ENCODE results near the gene OR5AU1. TPM values are rescaled to one million over a fixed set of nuclear protein-coding genes. Genes with fewer than 3 reads are reported as not detected.

Gene OR5AU1
- total RNA-seq, 1 donor from 2014 or later: not detected

DNA sequence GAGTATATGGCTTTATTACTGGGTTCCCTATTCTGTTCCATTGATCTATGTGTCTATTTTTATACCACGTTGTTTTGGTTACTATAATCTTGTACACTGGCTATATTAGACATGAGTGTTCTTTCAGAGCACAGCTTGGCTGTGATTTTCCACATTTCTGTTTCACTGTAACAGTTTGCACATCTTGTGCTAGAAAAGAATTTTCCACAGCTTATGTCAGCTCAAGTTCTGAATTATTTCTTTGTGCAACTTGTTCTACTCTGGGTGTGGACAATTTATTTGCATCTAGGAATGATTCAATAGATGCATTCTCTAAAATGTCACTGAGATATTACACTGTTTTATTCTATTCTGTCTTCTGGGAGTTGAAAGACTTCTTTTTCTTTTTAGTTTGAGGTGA is 28.4 kb upstream of the OR5AU1 start:
- no peaks in the 10 kb centered on the region for H3K27me3 ChIP-seq
- TF ChIP-seq, protein P1, sequence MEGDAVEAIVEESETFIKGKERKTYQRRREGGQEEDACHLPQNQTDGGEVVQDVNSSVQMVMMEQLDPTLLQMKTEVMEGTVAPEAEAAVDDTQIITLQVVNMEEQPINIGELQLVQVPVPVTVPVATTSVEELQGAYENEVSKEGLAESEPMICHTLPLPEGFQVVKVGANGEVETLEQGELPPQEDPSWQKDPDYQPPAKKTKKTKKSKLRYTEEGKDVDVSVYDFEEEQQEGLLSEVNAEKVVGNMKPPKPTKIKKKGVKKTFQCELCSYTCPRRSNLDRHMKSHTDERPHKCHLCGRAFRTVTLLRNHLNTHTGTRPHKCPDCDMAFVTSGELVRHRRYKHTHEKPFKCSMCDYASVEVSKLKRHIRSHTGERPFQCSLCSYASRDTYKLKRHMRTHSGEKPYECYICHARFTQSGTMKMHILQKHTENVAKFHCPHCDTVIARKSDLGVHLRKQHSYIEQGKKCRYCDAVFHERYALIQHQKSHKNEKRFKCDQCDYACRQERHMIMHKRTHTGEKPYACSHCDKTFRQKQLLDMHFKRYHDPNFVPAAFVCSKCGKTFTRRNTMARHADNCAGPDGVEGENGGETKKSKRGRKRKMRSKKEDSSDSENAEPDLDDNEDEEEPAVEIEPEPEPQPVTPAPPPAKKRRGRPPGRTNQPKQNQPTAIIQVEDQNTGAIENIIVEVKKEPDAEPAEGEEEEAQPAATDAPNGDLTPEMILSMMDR (IDR thresholded peaks at IDR 0.05): no peak
- TF ChIP-seq EZH2 (IDR thresholded peaks at IDR 0.05): no peak
- TF ChIP-seq EZH2phosphoT487 (IDR thresholded peaks at IDR 0.05): no peak
- no peak overlapping the region for H3K4me3 ChIP-seq
- H3K9me3 ChIP-seq (ENCODE audit: low read depth): no peaks in the 10 kb centered on the region
- H3K9ac ChIP-seq: no peak overlapping the region
- no peaks in the 10 kb centered on the region for H3F3A ChIP-seq (ENCODE audit: low read depth)
- no peaks in the 10 kb centered on the region for H3K79me2 ChIP-seq (ENCODE audit: low read depth)
- no peaks in the 10 kb centered on the region for H3K4me1 ChIP-seq
- H3K27ac Mint-ChIP-seq: no peak overlapping the region
- no peaks in the 10 kb centered on the region for H3K36me3 Mint-ChIP-seq
- H3K27ac ChIP-seq: no peak overlapping the region
- H3K9me3 Mint-ChIP-seq: peaks cover 6% of the 10 kb centered on the region
- H3K27me3 Mint-ChIP-seq (ENCODE audit: insufficient read depth, low read depth): no peaks in the 10 kb centered on the region
- no peak overlapping the region for H2AFZ ChIP-seq (replicated peaks)
- H3K36me3 ChIP-seq: no peaks in the 10 kb centered on the region
- H3K4me1 Mint-ChIP-seq: no peaks in the 10 kb centered on the region
- no peak for DNase-seq (ENCODE audit: low spot score)
- H4K20me1 ChIP-seq (ENCODE audit: low read depth): no peaks in the 10 kb centered on the region
- H3K4me3 Mint-ChIP-seq: no peak overlapping the region
- H3K4me2 ChIP-seq: no peak overlapping the region

- H3F3A ChIP-seq (ENCODE audit: low read depth): no peaks in the 10 kb centered on the region
- no peaks in the 10 kb centered on the region for H3K36me3 ChIP-seq
- TF ChIP-seq, protein P1 (IDR thresholded peaks at IDR 0.05): no peak
- TF ChIP-seq EZH2phosphoT487 (IDR thresholded peaks at IDR 0.05) (no peak), EZH2 (IDR thresholded peaks at IDR 0.05) (no peak)
- H4K20me1 ChIP-seq (ENCODE audit: low read depth): no peaks in the 10 kb centered on the region
- DNase-seq (ENCODE audit: low spot score): no peak
- H3K27ac ChIP-seq: no peak overlapping the region
- no peaks in the 10 kb centered on the region for H3K4me1 Mint-ChIP-seq
- H3K36me3 Mint-ChIP-seq: no peaks in the 10 kb centered on the region
- no peak overlapping the region for H3K4me2 ChIP-seq
- H3K27me3 Mint-ChIP-seq (ENCODE audit: insufficient read depth, low read depth): peaks cover 2% of the 10 kb centered on the region
- no peak overlapping the region for H2AFZ ChIP-seq (replicated peaks)
- H3K4me3 ChIP-seq: no peak overlapping the region
- no peaks in the 10 kb centered on the region for H3K79me2 ChIP-seq (ENCODE audit: low read depth)
- no peaks in the 10 kb centered on the region for H3K27me3 ChIP-seq
- no peak overlapping the region for H3K9ac ChIP-seq
- no peaks in the 10 kb centered on the region for H3K4me1 ChIP-seq
- peaks cover 9% of the 10 kb centered on the region for H3K9me3 Mint-ChIP-seq
- no peak overlapping the region for H3K27ac Mint-ChIP-seq
- peaks cover 4% of the 10 kb centered on the region for H3K9me3 ChIP-seq (ENCODE audit: low read depth)
- H3K4me3 Mint-ChIP-seq: no peak overlapping the region
Measured at GRCh38 chr14:21182166-21182565, 26.3 kb upstream of the OR5AU1 start.

GRCh38 chr14:21171128-21171527 is 15.3 kb upstream of the OR5AU1 start:
- Histone ChIP-seq H3K27me3 (no peaks in the 10 kb centered on the region), H2AFZ (replicated peaks) (no peak overlapping the region), H3K4me1 (no peaks in the 10 kb centered on the region), H3K9me3 (ENCODE audit: low read depth) (no peaks in the 10 kb centered on the region), H3K36me3 (no peaks in the 10 kb centered on the region), H3F3A (ENCODE audit: low read depth) (no peaks in the 10 kb centered on the region), H3K27ac (no peak overlapping the region), H3K9ac (no peak overlapping the region), H3K4me3 (no peak overlapping the region), H4K20me1 (ENCODE audit: low read depth) (no peaks in the 10 kb centered on the region), H3K79me2 (ENCODE audit: low read depth) (no peaks in the 10 kb centered on the region), H3K4me2 (no peak overlapping the region)
- no peaks in the 10 kb centered on the region for H3K36me3 Mint-ChIP-seq
- no peak overlapping the region for H3K27ac Mint-ChIP-seq
- H3K9me3 Mint-ChIP-seq: peaks cover 14% of the 10 kb centered on the region
- H3K4me1 Mint-ChIP-seq: no peaks in the 10 kb centered on the region
- peaks cover 11% of the 10 kb centered on the region for H3K27me3 Mint-ChIP-seq (ENCODE audit: insufficient read depth, low read depth)
- H3K4me3 Mint-ChIP-seq: no peak overlapping the region
- DNase-seq (ENCODE audit: low spot score): no peak
- TF ChIP-seq, protein P1 (IDR thresholded peaks at IDR 0.05): no peak
- TF ChIP-seq EZH2phosphoT487 (IDR thresholded peaks at IDR 0.05) (no peak), EZH2 (IDR thresholded peaks at IDR 0.05) (no peak)

Data from neural progenitor cell (in vitro differentiated cells).